ENCODE results near the gene PBXIP1.

The PBXIP1 gene

GRCh38 chr1:154911691-154912550, 44.0 kb downstream of the PBXIP1 start:
- TF ChIP-seq, protein P1, sequence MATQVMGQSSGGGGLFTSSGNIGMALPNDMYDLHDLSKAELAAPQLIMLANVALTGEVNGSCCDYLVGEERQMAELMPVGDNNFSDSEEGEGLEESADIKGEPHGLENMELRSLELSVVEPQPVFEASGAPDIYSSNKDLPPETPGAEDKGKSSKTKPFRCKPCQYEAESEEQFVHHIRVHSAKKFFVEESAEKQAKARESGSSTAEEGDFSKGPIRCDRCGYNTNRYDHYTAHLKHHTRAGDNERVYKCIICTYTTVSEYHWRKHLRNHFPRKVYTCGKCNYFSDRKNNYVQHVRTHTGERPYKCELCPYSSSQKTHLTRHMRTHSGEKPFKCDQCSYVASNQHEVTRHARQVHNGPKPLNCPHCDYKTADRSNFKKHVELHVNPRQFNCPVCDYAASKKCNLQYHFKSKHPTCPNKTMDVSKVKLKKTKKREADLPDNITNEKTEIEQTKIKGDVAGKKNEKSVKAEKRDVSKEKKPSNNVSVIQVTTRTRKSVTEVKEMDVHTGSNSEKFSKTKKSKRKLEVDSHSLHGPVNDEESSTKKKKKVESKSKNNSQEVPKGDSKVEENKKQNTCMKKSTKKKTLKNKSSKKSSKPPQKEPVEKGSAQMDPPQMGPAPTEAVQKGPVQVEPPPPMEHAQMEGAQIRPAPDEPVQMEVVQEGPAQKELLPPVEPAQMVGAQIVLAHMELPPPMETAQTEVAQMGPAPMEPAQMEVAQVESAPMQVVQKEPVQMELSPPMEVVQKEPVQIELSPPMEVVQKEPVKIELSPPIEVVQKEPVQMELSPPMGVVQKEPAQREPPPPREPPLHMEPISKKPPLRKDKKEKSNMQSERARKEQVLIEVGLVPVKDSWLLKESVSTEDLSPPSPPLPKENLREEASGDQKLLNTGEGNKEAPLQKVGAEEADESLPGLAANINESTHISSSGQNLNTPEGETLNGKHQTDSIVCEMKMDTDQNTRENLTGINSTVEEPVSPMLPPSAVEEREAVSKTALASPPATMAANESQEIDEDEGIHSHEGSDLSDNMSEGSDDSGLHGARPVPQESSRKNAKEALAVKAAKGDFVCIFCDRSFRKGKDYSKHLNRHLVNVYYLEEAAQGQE (IDR thresholded peaks at IDR 0.05; ENCODE audit: insufficient read depth in 1 of 2, low read depth in 2 of 2, low read length in 2 of 2): no peak
- TF ChIP-seq FOXP2 (optimal IDR thresholded peaks at IDR 0.05; ENCODE audit: borderline replicate concordance, extremely low read depth, extremely low read length, insufficient read depth) (no peak), POLR2AphosphoS5 (IDR thresholded peaks at IDR 0.05; ENCODE audit: low read depth, low read length) (no peak), SIN3A (IDR thresholded peaks at IDR 0.05; ENCODE audit: borderline replicate concordance, insufficient read depth, low read length) (no peak)

DNA sequence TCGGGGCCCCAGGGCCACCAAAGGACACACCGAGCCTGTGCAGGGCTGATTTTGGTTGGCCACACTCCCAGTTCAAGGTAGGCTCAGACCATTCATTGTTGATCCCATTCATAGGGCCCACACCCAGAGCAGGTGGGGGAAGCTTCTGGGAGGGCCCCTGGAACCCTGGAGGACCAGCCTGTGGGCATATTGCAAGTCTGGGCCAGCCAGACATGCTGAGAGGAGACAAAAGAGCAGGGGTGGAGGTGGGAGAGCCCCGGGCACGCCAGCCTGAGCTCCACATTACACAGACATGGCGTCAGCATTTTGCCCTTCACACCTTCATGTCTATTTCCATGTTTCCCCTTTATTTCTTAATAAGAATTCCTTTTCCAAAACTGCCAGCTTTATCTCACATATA, 45.0 kb downstream of the PBXIP1 start:
- TF ChIP-seq POLR2AphosphoS5 (IDR thresholded peaks at IDR 0.05; ENCODE audit: low read depth, low read length): no peak
- no peak for TF ChIP-seq FOXP2 (optimal IDR thresholded peaks at IDR 0.05; ENCODE audit: borderline replicate concordance, extremely low read depth, extremely low read length, insufficient read depth)
- TF ChIP-seq, protein P1 (IDR thresholded peaks at IDR 0.05; ENCODE audit: insufficient read depth in 1 of 2, low read depth in 2 of 2, low read length in 2 of 2): no peak
- no peak for TF ChIP-seq TAF1 (IDR thresholded peaks at IDR 0.05; ENCODE audit: borderline replicate concordance, insufficient read depth, low read length)
- TF ChIP-seq SIN3A (IDR thresholded peaks at IDR 0.05; ENCODE audit: borderline replicate concordance, insufficient read depth, low read length): no peak

GRCh38 chr1:154908937-154909336, 47.0 kb downstream of the PBXIP1 start:
- TF ChIP-seq FOXP2 (optimal IDR thresholded peaks at IDR 0.05; ENCODE audit: borderline replicate concordance, extremely low read depth, extremely low read length, insufficient read depth) (no peak), POLR2AphosphoS5 (IDR thresholded peaks at IDR 0.05; ENCODE audit: low read depth, low read length) (no peak), TAF1 (IDR thresholded peaks at IDR 0.05; ENCODE audit: borderline replicate concordance, insufficient read depth, low read length) (no peak), SIN3A (IDR thresholded peaks at IDR 0.05; ENCODE audit: borderline replicate concordance, insufficient read depth, low read length) (no peak)
- TF ChIP-seq, protein P1 (IDR thresholded peaks at IDR 0.05; ENCODE audit: insufficient read depth in 1 of 2, low read depth in 2 of 2, low read length in 2 of 2): no peak

GRCh38 chr1:154906621-154907081, 49.2 kb downstream of the PBXIP1 start:
- TF ChIP-seq, protein P1 (IDR thresholded peaks at IDR 0.05; ENCODE audit: insufficient read depth in 1 of 2, low read depth in 2 of 2, low read length in 2 of 2): no peak
- no peak for TF ChIP-seq POLR2AphosphoS5 (IDR thresholded peaks at IDR 0.05; ENCODE audit: low read depth, low read length)
- TF ChIP-seq FOXP2 (optimal IDR thresholded peaks at IDR 0.05; ENCODE audit: borderline replicate concordance, extremely low read depth, extremely low read length, insufficient read depth): no peak
- TF ChIP-seq SIN3A (IDR thresholded peaks at IDR 0.05; ENCODE audit: borderline replicate concordance, insufficient read depth, low read length): no peak
- TF ChIP-seq TAF1 (IDR thresholded peaks at IDR 0.05; ENCODE audit: borderline replicate concordance, insufficient read depth, low read length): no peak
